CD4-positive, alpha-beta T cell treated with Interleukin-17A for 4 hours (primary cell): ENCODE results near the gene STUM.
A peak's percentile ranks its signal among the peaks of the same experiment; 100 is the strongest.

ENCODE experiments used
- DNase-seq: peaks from one replicate; pipeline ENCODE4 v3.0.0-alpha.2; 2020; ENCODE audit warnings: mixed read lengths

Gene STUM

DNA sequence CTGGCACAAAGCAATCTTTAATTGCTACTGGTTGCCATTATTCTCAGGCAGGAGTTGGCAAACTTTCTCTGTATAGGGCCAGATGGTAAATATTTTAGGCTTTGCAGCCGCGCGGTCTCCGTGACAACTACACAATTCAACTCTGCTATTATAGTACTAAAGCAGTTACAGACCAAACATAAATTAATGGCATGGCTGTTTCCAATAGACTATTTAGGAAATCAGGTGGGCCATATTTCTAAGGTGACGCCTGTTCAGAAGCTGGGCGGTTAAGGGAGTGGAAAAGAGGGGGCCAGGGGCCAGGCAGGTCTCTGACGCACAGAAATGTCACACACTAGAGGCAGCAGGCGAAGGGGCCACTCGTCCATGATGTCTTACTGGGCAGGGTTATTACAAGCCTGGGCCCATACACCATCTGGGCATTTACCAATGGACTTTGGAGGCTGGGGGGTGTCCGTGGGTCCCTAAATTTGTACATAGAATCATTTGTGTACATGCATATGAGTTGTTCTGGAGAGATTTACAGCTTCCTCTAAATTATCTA is 80.1 kb downstream of the STUM start:
- no peak for DNase-seq

DNA sequence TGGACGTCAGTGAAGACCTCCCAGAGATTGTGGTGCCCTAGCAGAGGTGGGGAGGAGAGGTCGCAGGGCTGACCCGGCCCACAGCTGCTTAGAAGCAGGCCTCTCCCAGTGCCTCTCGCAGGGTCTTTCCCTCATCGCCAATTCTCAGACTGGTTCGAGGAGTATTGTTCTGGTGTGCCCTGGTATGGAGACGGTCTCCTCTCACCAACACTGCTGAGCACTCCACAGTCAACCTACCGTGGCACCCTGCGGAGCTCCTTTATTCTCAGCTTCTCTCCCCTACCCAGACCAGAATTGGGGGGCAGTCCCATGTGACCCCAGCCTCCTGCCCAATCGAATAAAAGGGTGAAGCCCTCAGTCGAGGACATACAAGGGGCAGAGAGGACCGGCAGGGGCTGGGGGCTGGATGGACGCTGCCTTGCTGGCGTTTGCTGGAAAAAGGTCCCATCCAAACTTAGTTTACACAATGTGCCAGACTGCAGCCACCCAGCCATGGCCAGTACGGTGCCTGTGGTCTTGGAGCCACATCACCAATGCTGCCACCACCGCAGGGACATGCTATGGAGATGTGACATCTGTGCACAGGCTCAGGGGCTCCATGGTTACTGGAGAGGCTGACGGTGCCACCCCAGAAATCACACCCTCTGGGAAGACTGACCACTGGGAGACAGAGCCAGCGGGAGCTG is 80.8 kb downstream of the STUM start:
- DNase-seq = no peak

DNA sequence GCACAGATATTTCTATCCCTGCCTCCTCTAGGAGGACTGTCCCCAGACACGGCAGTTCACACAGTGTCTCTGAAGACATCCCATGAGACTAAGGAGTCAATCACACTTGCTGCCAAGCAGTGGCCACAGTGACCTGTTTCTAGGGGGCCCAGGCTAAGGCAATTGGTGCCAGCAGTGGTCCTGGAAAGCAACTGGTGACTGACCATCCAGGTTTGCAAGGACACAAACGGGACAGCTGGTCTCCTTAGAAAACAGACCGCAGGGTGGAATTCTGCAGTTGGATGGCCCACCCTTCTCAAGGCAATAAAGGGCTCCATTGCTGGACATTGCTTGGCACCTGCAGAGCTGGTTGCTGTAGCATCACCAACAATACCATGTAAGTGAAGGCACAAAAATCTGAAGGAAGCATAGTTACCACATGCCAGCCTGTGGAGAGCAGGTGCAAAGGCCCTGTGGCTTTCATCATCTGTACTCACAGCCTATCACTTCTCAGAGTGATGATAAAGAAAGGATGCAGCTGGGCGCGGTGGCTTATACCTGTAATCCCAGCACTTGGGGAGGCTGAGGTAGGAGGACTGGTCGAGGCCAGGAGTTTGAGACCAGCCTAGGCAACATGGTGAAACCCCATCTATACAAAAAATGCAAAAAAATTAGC is 81.5 kb downstream of the STUM start:
- DNase-seq = no peak

DNA sequence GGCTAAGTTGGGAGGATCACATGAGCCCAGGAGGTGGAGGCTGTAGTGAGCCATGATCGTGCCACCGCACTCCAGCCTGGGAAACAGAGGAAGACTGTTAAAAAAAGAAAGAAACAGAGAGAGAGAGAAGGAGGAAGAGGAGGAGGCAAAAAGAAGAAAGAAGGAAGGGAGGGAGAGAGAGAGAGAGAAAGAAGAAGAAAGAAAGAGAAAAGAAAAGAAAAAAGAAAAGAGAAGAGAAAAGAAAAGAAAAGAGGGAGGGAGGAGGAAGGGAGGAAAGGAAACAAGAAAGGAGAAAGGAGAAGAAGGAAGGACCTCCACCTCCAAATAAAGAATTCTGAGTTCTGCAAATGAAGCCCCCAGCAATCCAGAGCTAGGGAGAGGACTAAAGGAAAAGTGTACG is 82.0 kb downstream of the STUM start:
- no peak for DNase-seq

DNA sequence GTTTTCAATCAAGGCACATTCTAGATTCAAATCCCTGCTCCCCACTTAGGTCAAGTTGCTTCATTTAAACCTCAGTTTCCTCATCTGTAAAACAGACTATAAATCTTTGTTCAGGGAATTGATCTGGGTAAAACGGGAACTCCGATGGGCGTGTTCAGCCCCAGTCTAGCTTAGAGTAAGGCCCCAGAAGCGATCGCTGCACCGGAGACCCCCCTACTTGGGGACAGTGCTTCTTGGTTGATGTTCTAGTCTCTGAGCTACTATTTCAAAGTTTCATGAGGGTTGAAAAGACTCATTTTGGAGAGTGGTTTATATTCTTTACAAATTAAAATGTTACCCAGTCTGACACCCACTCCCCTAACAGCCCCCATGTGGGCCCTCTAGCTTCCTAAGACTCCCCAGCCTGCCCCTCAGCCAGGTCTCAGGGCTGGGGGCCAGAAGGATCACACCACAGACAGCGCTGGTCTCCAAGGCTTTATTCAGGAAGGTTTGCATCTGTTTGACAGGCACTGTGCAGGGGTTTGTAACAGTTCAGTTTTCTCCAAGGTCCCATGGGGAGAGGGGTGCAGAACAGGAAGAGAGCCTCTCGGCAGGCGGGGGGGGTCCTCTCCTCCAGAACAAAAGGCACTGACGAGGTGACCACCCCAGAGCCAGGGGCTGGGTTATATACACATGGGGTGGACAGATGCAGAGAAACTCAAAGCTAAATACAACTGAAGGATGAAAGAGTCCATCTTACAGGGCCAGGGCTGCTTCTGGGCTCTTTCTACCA is 82.9 kb downstream of the STUM start:
- no peak for DNase-seq

DNA sequence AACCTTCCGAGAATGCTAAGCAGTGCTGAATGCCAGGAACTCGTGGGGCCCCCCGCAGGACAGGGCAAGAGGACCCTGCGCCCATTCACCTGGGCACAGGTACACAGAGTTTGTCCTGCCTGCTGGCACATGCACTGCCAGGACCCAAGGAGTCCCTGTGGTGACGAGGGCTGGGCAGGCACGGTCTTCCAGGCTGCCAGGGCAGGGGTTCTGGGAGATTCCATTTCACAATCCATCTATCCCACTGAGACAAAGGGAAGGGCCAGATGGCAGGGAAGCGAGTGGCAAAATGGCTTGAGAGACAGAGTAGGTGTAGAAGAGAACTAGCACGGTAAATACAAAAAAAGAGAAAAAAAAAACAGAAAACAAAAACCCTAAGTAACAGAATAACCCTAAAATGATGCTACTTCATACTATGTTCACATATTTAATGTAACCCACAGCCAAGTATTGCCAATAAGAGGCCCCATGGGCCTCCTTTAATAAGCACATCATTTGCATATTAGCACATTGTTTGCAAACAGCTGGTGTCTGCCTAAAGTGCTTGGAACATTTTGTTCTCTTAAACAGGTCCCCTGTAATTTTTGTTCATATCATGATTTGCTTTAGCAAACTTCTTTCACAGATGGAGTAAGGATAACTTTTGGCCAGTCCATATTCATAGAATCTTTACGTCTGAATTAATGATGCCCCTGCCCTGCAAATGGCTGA is 83.8 kb downstream of the STUM start:
- no peak for DNase-seq

DNA sequence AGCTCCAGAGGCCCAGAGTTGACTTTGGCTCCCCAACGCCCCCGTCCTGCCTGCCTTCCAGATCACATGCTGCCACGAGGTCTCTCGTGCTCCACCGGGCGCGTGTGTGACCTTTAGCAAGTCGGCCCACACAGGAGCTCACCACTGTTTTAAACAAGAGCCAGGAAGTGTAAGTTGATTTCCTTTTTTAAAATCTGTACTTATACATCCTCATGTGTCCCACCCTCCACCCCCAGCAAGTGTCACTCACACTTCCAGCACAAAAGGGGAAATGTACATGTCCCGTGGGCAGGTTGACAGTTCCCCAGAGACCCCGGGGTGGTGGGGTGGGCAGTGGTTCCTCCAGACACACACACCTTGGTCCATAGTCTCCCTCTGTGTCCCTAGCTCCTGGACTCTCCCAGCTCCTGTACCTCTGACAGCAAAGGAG is 84.4 kb downstream of the STUM start:
- peak; percentile 47 for DNase-seq

DNA sequence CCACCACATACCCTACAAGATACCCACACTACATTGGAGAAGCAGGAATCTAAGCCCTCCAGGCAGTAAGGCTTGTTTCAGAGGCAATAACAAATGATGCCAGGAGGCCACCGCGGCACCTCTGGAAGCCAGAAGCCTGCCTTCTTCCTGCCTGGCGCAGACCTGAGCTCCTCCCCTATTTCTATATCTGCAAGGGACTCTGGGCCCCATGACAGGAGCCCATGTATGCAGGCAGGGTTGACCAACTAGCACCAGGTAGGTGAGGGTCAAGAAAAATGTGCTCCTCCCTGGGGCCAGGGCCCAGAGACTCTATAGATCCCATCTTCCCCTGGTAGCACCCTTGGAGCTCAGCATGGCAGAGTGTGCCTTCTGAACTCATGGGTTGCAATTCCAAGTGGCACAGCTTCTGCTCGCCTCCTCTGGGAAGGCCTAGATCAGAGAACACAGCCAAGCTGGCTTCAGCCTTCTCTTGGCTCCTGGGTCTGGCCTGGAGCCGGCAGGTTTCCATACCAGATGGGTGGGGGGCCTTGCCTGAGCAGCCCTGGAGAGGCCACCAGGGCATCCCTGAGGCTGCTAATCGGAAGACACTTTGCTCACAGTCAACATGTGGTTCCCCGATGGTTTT is 85.1 kb downstream of the STUM start:
- no peak for DNase-seq

DNA sequence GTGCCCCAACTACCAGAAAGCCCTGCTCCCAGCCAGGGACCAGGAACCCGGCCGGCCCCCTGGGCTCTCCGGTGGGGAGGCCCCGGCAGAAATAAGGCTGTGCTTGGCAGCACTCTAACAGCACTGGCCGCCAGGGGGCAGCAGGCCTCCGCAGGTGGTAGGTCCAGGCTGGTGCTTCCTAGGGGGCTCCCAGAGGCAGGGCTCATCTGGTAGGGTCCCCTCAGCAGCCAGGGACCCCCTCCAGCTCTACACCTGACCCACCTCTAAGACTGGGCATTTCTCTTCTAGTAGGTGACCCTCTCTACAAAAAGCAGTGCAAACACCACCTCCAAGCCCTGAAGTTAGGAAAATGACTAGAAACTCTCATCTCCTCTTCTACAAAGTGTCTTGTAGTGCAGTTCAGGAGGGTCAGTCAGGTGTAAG is 85.6 kb downstream of the STUM start:
- DNase-seq = peak; percentile 89

DNA sequence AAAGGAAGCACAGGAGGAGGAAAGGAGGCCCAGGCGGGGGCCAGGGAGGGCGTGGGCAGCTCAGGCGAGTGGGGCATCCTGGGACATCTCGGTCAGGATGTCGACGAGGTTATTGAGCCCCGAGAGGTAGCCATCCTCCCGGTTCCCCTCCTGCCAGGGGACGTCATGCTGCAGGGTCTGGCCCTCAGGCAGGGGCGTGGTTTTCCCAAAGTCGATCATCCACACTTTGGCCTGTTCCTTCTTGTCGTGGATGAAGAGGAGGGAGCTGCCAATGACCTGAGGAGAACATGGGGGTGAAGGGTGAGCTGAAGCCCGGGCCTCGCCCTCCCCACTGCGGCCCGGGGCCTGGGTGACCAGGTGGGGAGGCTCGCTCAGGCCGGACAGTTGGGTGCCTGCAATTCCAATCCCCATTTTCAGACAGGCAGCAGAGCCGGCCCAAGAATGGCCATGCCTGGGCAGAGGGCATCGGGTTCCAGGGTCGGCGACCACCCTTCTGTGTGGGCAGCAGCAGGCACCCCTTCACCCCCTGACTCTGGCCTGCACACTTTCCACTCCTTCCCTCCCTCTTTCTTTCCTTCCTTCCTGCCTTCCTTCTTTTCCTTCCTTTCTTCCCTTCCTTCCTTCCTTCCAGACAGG is 86.2 kb downstream of the STUM start:
- peak; percentile 4 for DNase-seq

DNA sequence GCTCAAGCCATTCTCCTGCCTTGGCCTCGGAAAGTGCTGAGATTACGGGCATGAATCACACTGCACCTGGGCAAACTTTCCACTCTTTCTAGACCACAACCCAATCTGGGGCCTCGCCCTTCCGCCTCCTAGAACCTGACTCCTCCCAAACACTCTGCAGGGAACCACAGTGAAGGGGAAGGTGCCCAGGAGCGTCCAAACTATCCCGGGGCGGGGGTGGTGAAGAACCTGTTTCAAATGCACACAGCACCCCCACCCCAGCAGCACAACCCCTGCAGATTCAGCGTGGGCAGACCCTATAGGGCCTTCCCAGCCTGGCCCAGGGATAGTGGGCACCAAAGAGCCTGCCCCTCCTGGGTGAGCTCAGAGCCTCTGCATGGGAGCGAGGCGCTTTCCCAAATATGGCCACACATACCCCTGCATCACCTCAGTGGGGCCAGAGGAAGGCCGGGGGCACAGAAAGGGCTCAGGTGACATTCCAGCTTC is 86.9 kb downstream of the STUM start:
- DNase-seq = peak; percentile 70

DNA sequence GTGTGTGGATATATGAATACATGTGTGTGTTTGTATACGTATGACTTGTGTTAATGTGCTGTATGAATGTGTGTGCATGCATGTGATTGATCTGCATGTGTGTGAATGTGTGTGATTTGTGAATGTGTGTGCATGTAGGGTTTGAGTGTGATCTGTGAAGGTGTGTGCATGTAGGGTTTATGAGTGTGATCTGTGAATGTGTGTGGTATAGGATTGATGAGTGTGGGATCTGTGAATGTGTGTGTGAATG is 88.2 kb downstream of the STUM start:
- no peak for DNase-seq

DNA sequence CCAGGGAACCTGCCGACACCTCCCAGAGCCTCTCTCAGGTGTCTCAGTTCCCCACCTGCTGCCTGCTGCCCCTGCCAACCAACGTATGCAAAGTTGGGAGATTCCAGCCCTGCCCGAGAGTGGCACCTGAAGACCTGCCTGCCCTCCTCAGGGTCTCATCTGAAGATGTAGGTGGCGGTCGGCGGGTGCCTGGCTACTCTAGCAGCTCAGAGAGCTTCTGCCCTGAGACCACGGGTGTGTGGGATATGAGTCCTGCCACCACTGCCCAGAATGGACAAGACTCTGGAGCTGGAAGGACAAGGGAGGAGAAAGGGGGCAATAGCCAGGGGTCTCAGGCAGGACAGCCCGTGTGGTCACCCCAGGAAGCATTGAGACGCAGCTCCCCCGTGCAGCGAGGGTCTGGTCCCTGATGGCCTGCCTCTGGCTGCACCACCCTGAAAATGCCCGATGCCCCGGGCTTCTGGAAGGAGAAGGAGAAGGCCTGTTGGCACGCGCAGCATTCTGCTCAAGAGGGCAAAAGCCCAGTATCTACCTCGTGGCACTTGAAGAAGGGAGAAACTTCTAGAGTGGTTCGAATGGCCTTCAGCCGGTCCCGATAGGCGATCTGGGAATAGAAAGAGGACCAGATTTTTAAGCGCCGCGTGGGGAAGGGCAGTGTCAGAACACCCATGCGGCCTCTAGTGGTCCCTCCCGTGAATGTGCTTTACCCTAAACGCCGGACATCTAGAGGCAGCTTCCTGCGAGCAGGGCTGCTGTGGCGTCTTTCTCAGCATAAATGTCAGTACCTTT is 88.8 kb downstream of the STUM start:
- peak; percentile 9 for DNase-seq

DNA sequence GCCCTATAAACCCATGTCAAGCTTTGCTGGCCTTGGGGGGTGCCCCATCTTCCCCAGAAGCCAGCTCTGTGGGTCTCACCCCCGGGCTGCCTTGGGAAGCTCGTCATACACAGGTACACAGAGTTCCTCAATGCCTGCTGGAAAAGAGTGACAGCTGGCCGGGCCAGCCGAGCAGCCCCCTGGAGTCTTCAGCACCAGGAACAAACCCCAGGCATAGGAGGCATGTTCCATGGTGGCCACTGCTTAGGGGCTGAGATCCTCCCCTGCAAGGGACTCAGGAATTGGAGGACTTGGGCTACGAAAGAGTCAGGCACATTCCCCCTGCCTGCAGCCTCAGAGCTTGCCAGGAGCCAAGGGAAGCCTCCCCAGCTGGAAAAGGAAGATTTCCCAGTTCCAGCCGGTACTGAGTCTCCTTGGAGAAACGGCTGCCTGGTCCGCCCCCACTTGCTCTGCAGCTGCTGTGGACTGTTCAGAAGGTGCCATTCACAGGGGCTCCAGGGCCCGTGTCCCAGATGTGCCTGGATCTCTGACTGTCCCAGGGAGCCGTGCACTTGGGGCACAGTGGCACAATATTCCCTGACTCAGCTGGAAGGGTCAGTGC is 89.5 kb downstream of the STUM start:
- DNase-seq = peak; percentile 2

DNA sequence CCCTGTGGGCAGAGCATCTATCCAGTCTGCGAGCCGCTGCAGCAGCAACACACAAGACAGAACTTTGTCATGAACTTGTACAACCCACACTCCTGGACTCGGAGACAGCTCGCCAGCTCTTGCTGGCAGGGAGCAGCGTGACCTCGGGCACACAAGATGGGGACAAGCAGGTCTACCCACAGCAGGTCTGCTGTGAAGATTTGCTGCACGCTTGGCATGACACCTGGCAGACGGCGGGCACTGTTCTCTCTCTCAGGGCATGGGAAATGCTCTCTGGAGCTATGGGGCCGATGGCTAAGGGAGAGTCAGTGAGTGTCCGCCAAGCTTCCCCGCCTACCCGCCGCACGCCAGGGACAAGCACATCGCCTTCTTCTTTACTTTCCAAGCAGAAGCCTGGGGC is 90.0 kb downstream of the STUM start:
- DNase-seq = peak; percentile 4

DNA sequence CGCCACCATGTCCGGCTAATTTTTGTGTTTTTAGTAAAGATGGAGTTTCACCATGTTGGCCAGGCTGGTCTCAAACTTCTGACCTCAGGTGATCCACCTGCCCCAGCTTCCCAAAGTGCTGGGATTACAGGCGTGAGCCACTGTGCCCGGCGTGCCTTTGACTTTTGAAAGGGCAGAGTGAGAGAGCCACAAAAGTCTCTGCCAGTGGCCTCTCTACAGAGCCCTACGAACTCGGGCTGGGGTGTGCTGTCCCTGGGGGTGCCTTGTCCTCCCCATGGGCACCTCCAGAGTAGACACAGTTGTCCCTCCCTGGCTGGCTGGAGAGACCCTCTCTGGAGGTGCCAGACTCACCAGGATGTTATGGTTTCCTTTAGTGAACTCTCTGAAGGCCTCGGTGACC is 90.6 kb downstream of the STUM start:
- DNase-seq = peak; percentile 2

DNA sequence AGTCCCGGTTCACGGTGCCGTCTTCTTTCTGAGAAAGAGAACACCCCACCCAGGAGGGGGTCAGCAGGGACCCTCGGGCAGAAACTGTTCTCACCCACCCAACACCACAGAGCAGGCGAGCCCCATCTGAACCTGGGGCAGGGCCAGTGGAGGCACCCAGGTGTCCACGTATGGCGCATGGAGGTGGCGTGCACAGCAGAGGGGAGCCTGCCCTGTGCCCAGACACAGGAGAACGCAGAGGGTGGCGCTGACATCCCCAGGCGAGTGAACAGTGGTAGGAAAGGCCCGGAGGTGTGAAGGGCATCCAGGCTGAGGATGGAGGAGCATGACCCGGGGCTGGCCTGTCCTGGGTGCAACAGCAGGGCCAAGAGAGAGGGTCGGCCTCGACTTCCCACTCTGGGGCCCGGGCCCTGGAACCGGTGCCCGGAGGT is 91.1 kb downstream of the STUM start:
- peak; percentile 2 for DNase-seq

DNA sequence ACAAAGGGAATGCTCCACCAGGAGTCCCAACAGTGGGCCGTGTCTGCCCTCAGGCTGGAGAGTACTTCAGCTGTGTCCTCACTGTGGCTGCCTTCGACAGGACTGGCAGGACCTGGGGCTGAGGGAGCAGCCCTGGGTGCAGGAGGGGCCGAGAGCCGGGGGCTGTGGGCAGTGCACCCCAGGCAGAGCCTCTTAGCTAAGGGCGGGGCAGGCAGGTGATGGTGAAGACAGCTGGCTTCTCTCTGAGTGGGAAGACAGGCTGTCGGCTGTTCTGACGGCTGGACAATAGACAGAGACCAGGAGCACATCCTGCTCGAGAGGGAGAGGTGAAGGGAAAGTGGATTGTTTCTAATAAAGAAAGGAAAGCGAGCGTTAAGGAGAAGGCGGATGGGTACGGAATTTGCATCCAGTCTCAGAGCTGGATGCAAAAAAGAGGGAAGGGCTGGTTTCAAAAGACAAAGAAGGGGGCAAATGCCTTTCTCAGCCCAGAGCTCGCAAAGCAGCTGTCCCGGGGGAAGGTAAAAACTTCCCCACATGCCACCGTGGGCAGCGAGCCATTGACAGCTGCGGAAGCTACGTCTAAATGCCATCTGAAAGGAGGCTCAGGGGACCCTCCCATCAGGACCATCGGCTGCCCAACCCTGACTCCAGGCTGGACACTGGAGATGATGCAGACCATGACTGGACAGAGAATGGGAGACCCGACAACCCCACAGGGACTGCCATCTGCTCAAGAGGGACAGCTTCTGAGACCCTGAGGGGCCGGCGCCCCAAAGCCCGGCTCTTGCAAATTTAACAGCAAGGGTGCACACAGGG is 92.0 kb downstream of the STUM start:
- no peak for DNase-seq

DNA sequence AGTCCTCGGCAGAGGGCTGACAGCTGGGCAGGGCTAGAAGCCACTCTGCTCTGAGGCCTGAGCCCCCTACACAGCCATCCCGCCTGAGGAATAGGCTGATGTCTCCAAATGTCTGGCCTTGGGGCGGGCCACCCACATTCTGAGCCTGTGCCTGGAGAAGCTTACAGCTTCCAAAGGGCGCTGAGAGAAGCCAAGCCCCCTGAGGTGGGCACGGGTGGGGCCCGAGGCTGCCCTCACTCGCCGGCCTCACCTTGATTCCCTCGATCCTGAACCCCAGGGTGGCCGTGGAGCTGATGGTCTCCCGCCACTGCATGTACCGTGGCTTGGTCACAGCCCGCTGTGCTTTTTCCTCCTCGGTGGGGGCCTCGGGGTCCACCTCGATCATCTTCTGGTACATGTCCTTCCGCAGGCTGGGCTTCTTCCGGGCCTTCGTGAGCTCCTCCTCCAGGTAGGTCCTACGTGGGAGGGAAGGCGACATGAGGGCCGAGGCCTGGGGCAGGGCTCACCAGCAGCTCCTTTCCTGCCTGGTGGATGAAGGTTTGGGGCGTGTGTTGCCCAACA is 93.2 kb downstream of the STUM start:
- DNase-seq = peak; percentile 2

DNA sequence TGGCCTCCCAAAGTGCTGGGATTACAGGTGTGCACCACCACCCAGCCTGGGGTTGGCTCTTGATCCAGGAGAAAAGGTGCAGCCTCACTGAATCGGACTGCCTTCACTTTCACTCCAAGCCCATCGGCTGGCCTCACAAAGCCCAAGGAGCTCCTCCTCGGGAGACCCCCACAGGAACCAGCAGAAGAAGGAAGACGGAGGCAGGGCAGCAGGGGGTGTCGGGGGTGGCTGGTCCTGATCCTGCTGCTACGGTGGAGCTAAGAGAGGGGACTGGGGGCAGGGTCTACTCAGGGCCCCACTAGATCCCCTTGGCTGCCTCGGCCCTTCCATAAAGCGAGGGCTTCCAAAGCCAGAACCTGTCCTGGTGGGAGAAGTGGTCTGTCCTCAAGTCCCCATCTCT is 93.9 kb downstream of the STUM start:
- DNase-seq = no peak
